Heart right ventricle (tissue), 16 donors: ENCODE results near the gene RANBP10. TPM values are rescaled to one million over a fixed set of nuclear protein-coding genes. Genes with fewer than 3 reads are reported as not detected.

ENCODE experiments used
- ATAC-seq, 8 donors: fragments of 200-7000 bp; cut with Tn5 transposase; one replicate each; pipeline ENCODE4 v1.9.1; 2020; ENCODE audit warnings: mild to moderate bottlenecking in 8 of 8, moderate library complexity in 8 of 8, moderate number of reproducible peaks in 1 of 8
- DNase-seq, 2 donors: peaks; one replicate each; pipeline ENCODE4 v3.0.0-alpha.2; 2020
- H3K27ac ChIP-seq, 10 donors: fragments of 200-600 bp; sonication (generic) in 2 of 10; one replicate each; pipeline versions ENCODE4 v1.5.0 to v1.8.0; 2020 to 2022; ENCODE audit warnings: mild to moderate bottlenecking in 3 of 10
- H3K27me3 ChIP-seq, 7 donors: fragments of 200-600 bp; one replicate each; pipeline ENCODE4 v1.8.0; 2021 to 2022; ENCODE audit warnings: mild to moderate bottlenecking in 2 of 7
- H3K36me3 ChIP-seq, 9 donors: fragments of 200-600 bp; sonication (generic) in 1 of 9; one replicate each; pipeline versions ENCODE4 v1.5.0 to v1.8.0; 2020 to 2022; ENCODE audit warnings: mild to moderate bottlenecking in 2 of 9
- H3K4me1 ChIP-seq, 9 donors: fragments of 200-600 bp; sonication (generic) in 1 of 9; one replicate each; pipeline versions ENCODE4 v1.5.0 to v1.8.0; 2020 to 2022; ENCODE audit warnings: mild to moderate bottlenecking in 4 of 9
- H3K4me3 ChIP-seq, 10 donors: fragments of 200-600 bp; sonication (generic) in 2 of 10; one replicate each; pipeline versions ENCODE4 v1.5.0 to v1.8.0; 2020 to 2022; ENCODE audit warnings: mild to moderate bottlenecking in 7 of 10, moderate library complexity in 2 of 10
- H3K9me3 ChIP-seq, 11 donors: fragments of 200-600 bp in 10 of 11; sonication (generic) in 2 of 11; one replicate each; pipeline versions ENCODE4 v1.5.0 to v1.8.0; 2013 to 2022; ENCODE audit warnings: mild to moderate bottlenecking in 2 of 11, control low read depth in 1 of 11, moderate library complexity in 1 of 11
- CTCF ChIP-seq, 9 donors: fragments of 200-600 bp; sonication (generic) in 2 of 9; IDR thresholded peaks; one replicate each; pipeline versions ENCODE4 v1.5.0 to v1.8.0; 2021 to 2022; ENCODE audit warnings: antibody characterized with exemption in 9 of 9, mild to moderate bottlenecking in 5 of 9, moderate library complexity in 1 of 9
- WGBS, 2 donors: extraction: QIAGEN DNeasy Blood & Tissue Kit; methylation state at CpG; one replicate each; pipeline ENCODE4 v1.1.7; 2013; ENCODE audit warnings: inconsistent platforms in 1 of 2; 5-methylcytosine and 5-hydroxymethylcytosine counted together
- intact Hi-C, 10 donors: fragments of 100-400 bp; cut with DNase I; formaldehyde crosslinking; loops; one replicate each; pipeline versions ENCODE4 v1.11.1 to v1.14.2; 2022
- polyA plus RNA-seq, 2 donors: library from polyadenylated mRNA; stranded (reverse); fragments of 200-250 nt; gene quantifications; one replicate each; pipeline ENCODE4 v1.2.3, GENCODE V29; 2013
- total RNA-seq, 10 donors: library from RNA; stranded (reverse); fragmentation: NEBNext Ultra II Directional in 3 of 10; extraction: Animal tissue kit (Norgen Biotek cat#: 25700) in 3 of 10; gene quantifications; one replicate each; pipeline versions ENCODE4 v1.2.1 to v1.2.4, GENCODE V29; 2021 to 2023
- donor health status: Arrhythmogenic right ventricular cardiomyopathy.
- donor health status: ischemic (EF 13 %, LVEDD 7.1; RV severe dilation, severe dysfunction).
- donor health status: healthy with polysubstance abuse.
- donor health status: DM: no; HTN: yes; CAD: no.
- donor health status: DM: no; HTN: no; CAD: no.
- donor health status: ischemic (EF 25% LVEDD 6.9; RV normal size, moderate dysfunction).
- donor health status: ischemic (EF 25% LVEDD 5.7; RV mildly dilated, moderate dysfunction).
- donor health status: healthy.
- donor health status: DM: yes; HTN: yes; CAD: no.
- donor health status: Ischemic cardiomyopathy.
- donor health status: ischemic (EF 35%, LVEDD 5.7; RV mildly dilated, moderate dysfunction).
- donor health status: nonischemic (EF 11% LVEDD 7.7; RV severe dilation, severe dysfunction).
- donor health status: DM: yes; HTN: yes; CAD: no.
- donor health status: PGD.
- donor health status: ischemic (EF 29% LVEDD 5.4; RV normal size, mild dysfunction).
- donor health status: nonischemic (EF 23%, LVEDD 6.1; RV moderate dilation, normal function).

The RANBP10 gene
- total and polyA plus RNA-seq, 12 donors: 6.4 to 21.6 (median 13.4) TPM

DNA sequence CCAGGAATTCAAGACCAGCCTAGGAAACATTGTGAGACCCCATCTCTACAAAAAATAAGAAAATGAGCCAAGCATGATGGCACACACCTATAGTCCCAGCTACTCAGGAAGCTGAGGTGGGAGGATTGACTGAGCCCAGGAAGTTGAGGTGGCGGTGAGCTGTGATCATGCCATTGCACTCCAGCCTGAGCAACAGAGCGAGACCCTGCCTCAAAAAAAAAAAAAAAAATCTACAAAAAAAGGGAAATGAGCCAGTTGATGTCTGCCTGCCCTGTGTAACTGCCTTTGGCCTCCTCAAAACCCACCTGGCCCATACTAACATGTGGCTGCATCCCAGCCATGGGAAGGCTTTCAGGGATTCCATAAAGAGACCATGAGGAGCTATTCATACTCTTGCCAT is 4.5 kb downstream of the RANBP10 start:
- H3K4me1 ChIP-seq: peaks cover 11 to 55% (median 33%) of the 10 kb centered on the region in 9 donors
- no peaks in the 10 kb centered on the region for H3K9me3 ChIP-seq
- DNase-seq (no peak), ATAC-seq (no peak)
- TF ChIP-seq CTCF (IDR thresholded peaks at IDR 0.05): no peak
- WGBS, 2 donors: 95 to 98% methylated on average over 2 of the region's 2 CpGs
- intact Hi-C loops: loop anchor here in 2 of 10 donors (10.0 kb wide), 1 partner anchor 127 kb away; no protein-coding TSS in a partner anchor
- no peaks in the 10 kb centered on the region for H3K27me3 ChIP-seq
- no peak overlapping the region for H3K4me3 ChIP-seq
- H3K27ac ChIP-seq: no peak overlapping the region
- H3K36me3 ChIP-seq: peaks cover 0 to 78% (median 4%) of the 10 kb centered on the region in 9 donors

GRCh38 chr16:67801241-67801640 is 5.1 kb downstream of the RANBP10 start:
- peaks cover 11 to 55% (median 33%) of the 10 kb centered on the region in 9 donors for H3K4me1 ChIP-seq
- intact Hi-C loops: loop anchor here in 2 of 10 donors (10.0 kb wide), 1 partner anchor 126 kb away; no protein-coding TSS in a partner anchor
- H3K27ac ChIP-seq: no peak overlapping the region

DNA sequence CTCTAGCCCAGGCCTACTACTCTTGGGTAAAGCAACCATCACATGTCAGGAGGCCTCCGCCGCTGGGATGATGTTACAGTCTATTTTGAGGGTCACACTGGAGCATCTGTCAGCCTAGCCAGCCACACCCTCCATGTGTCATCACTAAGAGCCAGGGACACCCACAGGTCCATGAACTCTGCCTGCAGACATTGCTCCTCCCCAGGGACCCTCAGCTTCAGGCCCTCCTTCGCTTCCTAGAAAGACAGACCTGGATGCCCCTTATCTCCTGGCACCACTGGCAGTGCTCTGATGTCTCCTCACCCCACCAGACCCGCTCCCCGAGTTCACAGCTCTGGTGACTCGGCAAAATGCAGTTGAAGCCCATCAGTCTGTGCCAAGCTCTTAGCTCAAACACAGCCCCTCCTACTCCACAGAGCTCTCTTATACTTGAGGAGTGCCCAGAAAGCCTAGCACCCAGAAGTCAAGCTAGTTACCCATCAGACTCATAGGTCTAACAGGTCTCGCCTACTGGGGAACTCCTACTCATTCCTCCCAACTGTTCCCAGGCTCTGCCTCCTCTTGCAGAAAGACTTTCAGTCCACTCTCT is 5.9 kb downstream of the RANBP10 start:
- ATAC-seq (peak; percentile 76 to 96 (median 82)), DNase-seq (peak in 1 of 2 donors; percentile 66)
- intact Hi-C loops: loop anchor here in 2 of 10 donors (10.0 kb wide), 1 partner anchor 126 kb away; no protein-coding TSS in a partner anchor
- no peaks in the 10 kb centered on the region for H3K9me3 ChIP-seq
- peaks cover 0 to 88% (median 4%) of the 10 kb centered on the region in 9 donors for H3K36me3 ChIP-seq
- WGBS, 2 donors: 62 to 70% methylated on average over 7 of the region's 7 CpGs
- peak overlapping the region in 4 of 10 donors; percentile 41 to 71 (median 62) for H3K27ac ChIP-seq
- no peak overlapping the region for H3K4me3 ChIP-seq
- no peaks in the 10 kb centered on the region for H3K27me3 ChIP-seq
- no peak for TF ChIP-seq CTCF (IDR thresholded peaks at IDR 0.05)
- H3K4me1 ChIP-seq: peaks cover 9 to 50% (median 28%) of the 10 kb centered on the region in 9 donors

More at GRCh38 chr16:67801241-67801640, 5.1 kb downstream of the RANBP10 start:
- ATAC-seq (no peak), DNase-seq (no peak)
- no peak for TF ChIP-seq CTCF (IDR thresholded peaks at IDR 0.05)
- Histone ChIP-seq H3K27me3 (no peaks in the 10 kb centered on the region), H3K4me3 (no peak overlapping the region), H3K9me3 (no peaks in the 10 kb centered on the region), H3K36me3 (peaks cover 0 to 85% (median 4%) of the 10 kb centered on the region in 9 donors)
- 88 to 92% methylated on average over 1 of the region's 1 CpG for WGBS, 2 donors

GRCh38 chr16:67796099-67796718 is 10.2 kb downstream of the RANBP10 start:
- H3K9me3 ChIP-seq: no peaks in the 10 kb centered on the region
- H3K27me3 ChIP-seq: no peaks in the 10 kb centered on the region
- H3K36me3 ChIP-seq: peaks cover 0 to 52% (median 0%) of the 10 kb centered on the region in 9 donors
- H3K4me3 ChIP-seq: no peak overlapping the region
- no peak overlapping the region for H3K27ac ChIP-seq
- DNase-seq (no peak), ATAC-seq (no peak)
- WGBS, 2 donors: 96 to 98% methylated on average over 5 of the region's 5 CpGs
- intact Hi-C loops: loop anchor here in 1 of 10 donors (10.0 kb wide), 1 partner anchor 61 kb away; no protein-coding TSS in a partner anchor
- TF ChIP-seq CTCF (IDR thresholded peaks at IDR 0.05): no peak
- H3K4me1 ChIP-seq: peaks cover 3 to 27% (median 13%) of the 10 kb centered on the region in 9 donors
